8988T (cell line): Measurements from ENCODE around the gene C1orf52.
"Not testable (repeated sequence)": the region's sequence is repeated elsewhere in the genome, so short reads cannot be mapped to it uniquely, and the experiment has no call there.

Source experiments
- DNase-seq: peaks from one replicate; pipeline ENCODE4 v3.0.0; 2011

C1orf52 gene

GRCh38 chr1:85277802-85278201 lies 18.3 kb upstream of the C1orf52 start:
- DNase-seq, result no peak

- DNase-seq, result no peak
Measured at GRCh38 chr1:85276978-85277639, 17.6 kb upstream of the C1orf52 start.

- DNase-seq, result peak; percentile 65
Measured at GRCh38 chr1:85276215-85276977, 16.9 kb upstream of the C1orf52 start, which contains the start of gene BCL10. Gene BCL10 (minus strand): TSS chr1:85276632. CDS start chr1:85276352, 280 bp downstream.

- DNase-seq, result no peak
Measured at GRCh38 chr1:85275701-85276214, 16.3 kb upstream of the C1orf52 start.

- DNase-seq, result no peak
Measured at GRCh38 chr1:85274969-85275453, 15.5 kb upstream of the C1orf52 start.

- DNase-seq, result no peak
Measured at GRCh38 chr1:85273397-85273796, 13.9 kb upstream of the C1orf52 start.

DNA sequence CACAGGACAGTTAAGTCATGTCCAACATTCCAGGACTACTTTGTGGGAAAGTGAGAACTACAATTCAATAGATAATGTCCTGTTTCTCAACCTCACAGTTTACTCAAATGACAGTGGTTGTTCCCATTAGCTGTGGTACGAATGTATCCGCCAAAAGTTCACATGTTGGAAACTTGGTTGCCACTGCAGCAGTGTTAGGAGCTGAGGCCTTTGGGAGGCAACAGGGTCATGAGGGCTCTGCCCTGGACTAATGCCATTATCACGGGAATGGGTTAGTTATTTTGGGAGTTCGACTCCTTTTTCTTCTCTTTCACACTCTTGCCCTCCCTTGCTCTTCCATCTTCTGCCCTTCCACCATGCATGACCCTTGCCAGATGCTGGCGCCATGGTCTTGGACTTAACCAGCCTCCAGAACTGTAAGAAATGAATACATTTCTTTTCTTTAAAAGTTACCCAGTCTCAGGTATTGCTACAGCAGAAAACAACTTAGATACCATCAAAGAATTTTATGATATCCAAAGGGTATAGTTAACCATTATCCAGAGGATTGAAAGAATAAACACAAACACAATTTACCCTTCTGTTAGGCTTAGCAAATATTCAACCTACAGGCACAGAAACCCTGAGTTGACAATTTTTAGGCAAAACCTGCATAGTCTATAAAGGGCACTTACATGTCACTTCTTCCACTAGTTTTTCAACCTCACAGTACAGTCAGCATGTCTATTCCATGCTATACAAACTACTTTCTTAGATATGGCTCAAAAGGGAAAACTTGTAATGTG lies 9.5 kb upstream of the C1orf52 start:
- no peak for DNase-seq

GRCh38 chr1:85267313-85267712 lies 7.9 kb upstream of the C1orf52 start:
- DNase-seq, result no peak

GRCh38 chr1:85264150-85264549 lies 4.7 kb upstream of the C1orf52 start:
- no peak for DNase-seq

DNA sequence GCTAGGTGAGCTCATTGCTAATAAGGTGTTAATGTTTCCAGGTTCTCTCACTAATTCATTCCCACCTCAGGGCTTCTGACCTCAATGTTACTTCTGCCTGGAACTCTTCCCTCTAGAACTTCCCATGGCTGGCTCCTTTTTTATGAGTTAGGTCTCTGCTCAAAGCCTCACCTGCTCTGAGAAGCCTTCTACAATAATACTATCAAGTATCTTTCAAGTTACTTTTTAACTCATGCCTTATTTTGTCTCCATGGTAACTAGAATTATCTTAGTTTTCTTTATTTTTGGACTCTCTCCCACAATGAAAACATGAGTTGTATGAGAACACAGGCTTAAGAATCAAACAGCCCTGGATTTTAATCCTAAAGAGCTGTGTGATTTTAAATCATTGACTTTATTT lies 3.5 kb upstream of the C1orf52 start:
- DNase-seq, result no peak

- no peak for DNase-seq
Measured at GRCh38 chr1:85259912-85260274, 431 bp upstream of the C1orf52 start.

DNA sequence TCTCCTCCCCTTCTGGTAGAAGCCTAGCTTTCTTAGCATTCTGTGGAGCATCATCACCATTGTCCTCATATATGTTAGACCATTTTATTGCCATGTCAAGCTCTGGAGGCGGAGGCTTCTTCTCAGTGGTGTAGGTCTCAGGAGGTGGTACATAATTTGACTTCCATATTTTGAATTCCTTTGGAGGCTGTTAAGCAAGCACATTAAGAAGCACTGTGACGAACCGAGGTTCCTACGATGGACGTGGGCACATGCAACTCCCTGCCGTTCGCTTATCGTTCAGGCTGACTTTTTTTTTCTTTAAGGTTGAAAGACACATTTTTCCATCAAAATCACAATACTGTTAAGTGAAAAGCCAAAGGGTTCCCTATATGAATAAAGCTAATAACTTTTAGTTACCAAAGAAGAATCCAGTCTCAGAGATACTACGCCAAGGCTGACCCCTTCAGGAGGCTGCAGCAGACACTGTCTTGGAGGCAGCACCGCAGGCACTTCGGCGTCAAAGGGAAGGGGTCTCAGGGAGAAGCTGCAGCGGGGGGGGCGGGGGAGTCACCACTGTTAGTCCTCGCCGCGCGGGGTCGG lies 835 bp downstream of the C1orf52 start:
- no peak for DNase-seq

DNA sequence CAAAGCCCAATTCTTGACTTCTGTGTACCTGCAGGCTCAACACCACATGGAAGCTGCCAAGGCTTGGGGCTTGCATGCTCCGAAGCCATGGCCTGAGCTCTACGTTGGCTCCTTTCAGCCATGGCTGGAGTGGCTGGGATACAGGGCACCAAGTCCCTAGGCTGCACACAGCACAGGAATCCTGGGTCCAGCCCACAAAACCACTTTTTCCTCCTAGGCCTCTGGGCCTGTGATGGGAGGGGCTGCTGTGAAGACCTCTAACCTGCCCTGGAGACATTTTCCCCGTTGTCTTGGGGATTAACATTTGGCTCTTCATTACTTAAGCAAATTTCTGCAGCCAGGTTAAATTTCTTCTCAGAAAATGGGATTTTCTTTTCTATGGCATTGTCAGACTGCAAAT lies 10.4 kb downstream of the C1orf52 start:
- not testable (repeated sequence) for DNase-seq

- no peak for DNase-seq
Measured at GRCh38 chr1:85245891-85246290, 13.6 kb downstream of the C1orf52 start.

- no peak for DNase-seq
Measured at GRCh38 chr1:85245456-85245855, 14.0 kb downstream of the C1orf52 start.

GRCh38 chr1:85244271-85245061 lies 15.0 kb downstream of the C1orf52 start:
- no peak for DNase-seq

DNA sequence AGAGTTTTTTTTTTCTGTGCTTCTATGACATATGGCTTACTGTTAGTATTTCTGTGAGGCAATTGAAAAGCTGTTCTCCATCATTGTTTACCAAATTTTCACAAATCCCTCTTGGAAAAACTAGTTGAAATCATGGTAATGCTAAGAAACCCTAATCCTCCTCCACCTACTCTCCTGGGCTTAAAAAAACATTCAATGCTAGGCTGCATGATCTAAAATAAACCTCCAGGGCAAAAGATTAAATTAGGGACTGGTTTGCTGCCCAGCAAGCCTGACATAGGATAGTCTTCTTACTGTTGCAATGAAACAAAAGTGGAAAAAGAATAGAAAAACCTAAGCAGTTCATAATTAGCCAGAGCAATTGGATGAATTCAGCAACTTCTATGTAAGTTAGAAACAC lies 16.1 kb downstream of the C1orf52 start:
- no peak for DNase-seq

DNA sequence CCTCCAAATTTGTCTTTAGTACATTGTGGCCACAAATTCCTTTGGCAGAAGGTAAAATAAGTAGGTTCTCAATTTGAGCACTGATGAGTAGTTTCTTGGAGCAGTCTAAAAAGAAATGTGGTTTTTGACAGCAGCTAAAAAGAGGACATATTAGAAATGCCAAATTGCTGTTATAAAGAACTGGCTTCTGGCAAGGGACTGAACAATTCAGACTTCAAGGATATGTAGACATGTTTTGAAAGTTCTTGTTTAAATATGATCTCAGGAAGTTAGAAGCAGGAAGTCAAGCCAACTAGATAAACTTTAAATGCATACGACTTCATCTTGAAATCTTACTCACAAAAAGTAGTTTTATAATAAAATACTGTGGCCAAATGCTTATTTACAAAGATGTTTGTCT lies 18.8 kb downstream of the C1orf52 start:
- DNase-seq, result no peak

GRCh38 chr1:85240174-85240601 lies 19.3 kb downstream of the C1orf52 start:
- DNase-seq, result peak; percentile 11

- no peak for DNase-seq
Measured at GRCh38 chr1:85237613-85238012, 21.8 kb downstream of the C1orf52 start.

DNA sequence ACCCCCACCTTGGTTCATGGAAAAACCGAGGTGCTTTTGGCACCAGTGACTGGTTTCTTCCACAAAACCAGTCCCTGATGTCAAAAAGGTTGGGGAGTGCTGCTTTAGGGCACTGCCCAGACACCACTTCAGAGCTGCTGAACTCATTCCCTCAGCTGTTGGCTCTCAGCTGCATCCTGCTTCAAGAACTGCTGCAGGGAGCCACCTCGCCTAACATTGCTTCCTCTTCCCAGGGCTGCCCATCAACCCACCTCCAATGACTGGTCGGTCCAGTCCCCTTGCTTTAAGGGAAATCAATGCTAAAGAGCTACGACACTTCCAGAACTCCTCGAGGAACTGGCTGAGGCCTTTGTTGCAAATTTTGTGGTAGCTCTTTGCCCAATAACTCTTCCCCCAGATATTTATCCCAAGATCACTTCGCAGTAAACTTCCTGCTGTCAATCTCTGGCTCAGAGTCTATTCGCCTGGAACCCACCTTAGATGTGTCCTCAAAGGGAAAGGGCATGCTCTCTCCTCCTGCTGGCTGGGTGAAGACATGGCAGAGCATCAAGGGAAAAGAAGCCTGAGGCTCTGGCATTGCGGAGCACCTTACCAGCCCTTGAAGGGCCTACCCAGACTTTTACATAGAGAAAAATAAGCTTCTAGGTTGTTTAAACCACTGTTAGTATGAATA lies 29.0 kb downstream of the C1orf52 start:
- DNase-seq, result peak; percentile 10
